WTC11 (cell line): ENCODE data around the gene CD44. TPM values are rescaled to one million over a fixed set of nuclear protein-coding genes. Genes with fewer than 3 reads are reported as not detected.

ENCODE experiments used
- ATAC-seq: fragments of 200-7000 bp; cut with Tn5 transposase; 2 replicates; pipeline ENCODE4 v1.10.0; 2021; ENCODE audit warnings: mild to moderate bottlenecking, moderate library complexity
- CTCF ChIA-PET: fragments of 300-600 bp; sonication (Branson Sonifier 250); formaldehyde crosslinking; loops from one replicate; lab custom pipeline; 2021; ENCODE audit warnings: antibody characterized with exemption; lab: Charles Lee
- POLR2A ChIA-PET: fragments of 350-600 bp; sonication (Branson Sonifier 250); formaldehyde crosslinking; loops from one replicate; lab custom pipeline; 2021; ENCODE audit warnings: antibody characterized with exemption; lab: Charles Lee
- DNase-seq: peaks from one replicate; pipeline ENCODE4 v3.0.0; 2021; ENCODE audit warnings: low spot score
- H3K27ac Mint-ChIP-seq: 2 replicates; pipeline ENCODE4 v1.8.0; 2021; ENCODE audit warnings: mixed read lengths
- H3K27me3 Mint-ChIP-seq: 2 replicates; pipeline ENCODE4 v1.8.0; 2021; ENCODE audit warnings: low read depth, mild to moderate bottlenecking, moderate library complexity, mixed read lengths
- H3K36me3 Mint-ChIP-seq: 2 replicates; pipeline ENCODE4 v1.8.0; 2021; ENCODE audit warnings: mixed read lengths
- H3K4me1 Mint-ChIP-seq: 2 replicates; pipeline ENCODE4 v1.8.0; 2022; ENCODE audit warnings: mixed read lengths
- H3K4me3 Mint-ChIP-seq: 2 replicates; pipeline ENCODE4 v1.8.0; 2021; ENCODE audit warnings: mild to moderate bottlenecking, moderate library complexity, mixed read lengths
- H3K9me3 Mint-ChIP-seq: 2 replicates; pipeline ENCODE4 v1.8.0; 2021; ENCODE audit warnings: mixed read lengths
- ETV6 ChIP-seq: sonication (generic); formaldehyde crosslinking; IDR thresholded peaks from 2 replicates; pipeline ENCODE4 v1.8.1; 2022; ENCODE audit warnings: mild to moderate bottlenecking, missing genetic modification reagents
- GABPB1 ChIP-seq: sonication (generic); formaldehyde crosslinking; IDR thresholded peaks from 2 replicates; pipeline ENCODE4 v1.8.1; 2023; ENCODE audit warnings: mild to moderate bottlenecking, missing genetic modification reagents
- GRHL2 ChIP-seq: fragments of 250-450 bp; sonication (Bioruptor Pico); IDR thresholded peaks from 2 replicates; pipeline ENCODE4 v1.8.0; 2022; ENCODE audit warnings: mild to moderate bottlenecking, moderate library complexity; ENCODE audit not compliant: insufficient replicate concordance, severe bottlenecking
- JAZF1 ChIP-seq: fragments of 250-450 bp; sonication (Bioruptor Pico); IDR thresholded peaks from 2 replicates; pipeline ENCODE4 v1.9.0; 2021; ENCODE audit warnings: moderate library complexity, mild to moderate bottlenecking, inconsistent platforms
- MXD4 ChIP-seq: fragments of 250-450 bp; sonication (Bioruptor Pico); IDR thresholded peaks from 2 replicates; pipeline ENCODE4 v1.8.0; 2021; ENCODE audit warnings: mild to moderate bottlenecking, moderate library complexity, borderline replicate concordance
- NFE2L1 ChIP-seq: sonication (generic); formaldehyde crosslinking; IDR thresholded peaks from 2 replicates; pipeline ENCODE4 v1.8.1; 2023; ENCODE audit warnings: missing genetic modification reagents
- NR1H2 ChIP-seq: sonication (generic); formaldehyde crosslinking; IDR thresholded peaks from 2 replicates; pipeline ENCODE4 v1.9.0; 2021; ENCODE audit warnings: mild to moderate bottlenecking, moderate library complexity, missing genetic modification reagents
- OVOL2 ChIP-seq: fragments of 250-450 bp; sonication (Bioruptor Pico); IDR thresholded peaks from 2 replicates; pipeline ENCODE4 v1.9.0; 2021; ENCODE audit warnings: mild to moderate bottlenecking, borderline replicate concordance
- SOX15 ChIP-seq: fragments of 250-450 bp; sonication (Bioruptor Pico); IDR thresholded peaks from 2 replicates; pipeline ENCODE4 v1.9.0; 2021; ENCODE audit warnings: mild to moderate bottlenecking
- TP53 ChIP-seq: sonication (generic); formaldehyde crosslinking; IDR thresholded peaks from 2 replicates; pipeline ENCODE4 v1.8.1; 2023; ENCODE audit warnings: mild to moderate bottlenecking, missing genetic modification reagents
- ZBTB21 ChIP-seq: sonication (generic); formaldehyde crosslinking; IDR thresholded peaks from 2 replicates; pipeline ENCODE4 v1.8.1; 2023; ENCODE audit warnings: mild to moderate bottlenecking, missing genetic modification reagents, borderline replicate concordance
- ZNF138 ChIP-seq: sonication (generic); formaldehyde crosslinking; conservative IDR thresholded peaks from 2 replicates; pipeline ENCODE4 v1.8.1; 2022; ENCODE audit warnings: mild to moderate bottlenecking, moderate library complexity, missing genetic modification reagents
- ZNF219 ChIP-seq: sonication (generic); formaldehyde crosslinking; IDR thresholded peaks from 2 replicates; pipeline ENCODE4 v1.8.0; 2023; ENCODE audit warnings: missing genetic modification reagents, mild to moderate bottlenecking, borderline replicate concordance
- ZNF317 ChIP-seq: sonication (generic); formaldehyde crosslinking; IDR thresholded peaks from 2 replicates; pipeline ENCODE4 v1.8.1; 2023; ENCODE audit warnings: low read depth, mild to moderate bottlenecking, moderate library complexity, missing genetic modification reagents, borderline replicate concordance
- ZNF396 ChIP-seq: fragments of 250-450 bp; sonication (Bioruptor Pico); IDR thresholded peaks from 2 replicates; pipeline ENCODE4 v1.8.0; 2021; ENCODE audit warnings: mild to moderate bottlenecking, moderate library complexity, borderline replicate concordance
- ZNF671 ChIP-seq: fragments of 250-450 bp; sonication (Bioruptor Pico); IDR thresholded peaks from 2 replicates; pipeline ENCODE4 v1.8.0; 2021; ENCODE audit warnings: mild to moderate bottlenecking
- total RNA-seq: library from RNA; stranded (reverse); gene quantifications from 3 replicates; pipeline ENCODE4 v1.2.3, GENCODE V29; 2021
- TF ChIP-seq, protein P1 (sequence below): fragments of 250-450 bp; sonication (Bioruptor Pico); IDR thresholded peaks from 2 replicates; pipeline ENCODE4 v1.8.0; 2021; ENCODE audit warnings: mild to moderate bottlenecking
- TF ChIP-seq, protein P2 (sequence below): fragments of 250-450 bp; sonication (Bioruptor Pico); IDR thresholded peaks from 2 replicates; pipeline ENCODE4 v1.9.0; 2021; ENCODE audit warnings: mild to moderate bottlenecking
- TF ChIP-seq, protein P3 (sequence below): sonication (generic); formaldehyde crosslinking; IDR thresholded peaks from 2 replicates; pipeline ENCODE4 v1.8.0; 2022; ENCODE audit warnings: mild to moderate bottlenecking, missing genetic modification reagents
- TF ChIP-seq, protein P4 (sequence below): sonication (generic); formaldehyde crosslinking; IDR thresholded peaks from 2 replicates; pipeline ENCODE4 v1.8.0; 2022; ENCODE audit warnings: mild to moderate bottlenecking, missing genetic modification reagents
- TF ChIP-seq, protein P5 (sequence below): sonication (generic); formaldehyde crosslinking; IDR thresholded peaks from 2 replicates; pipeline ENCODE4 v1.8.1; 2023; ENCODE audit warnings: mild to moderate bottlenecking, missing genetic modification reagents, moderate library complexity
- TF ChIP-seq, protein P6 (sequence below): fragments of 200-600 bp; IDR thresholded peaks from 2 replicates; pipeline ENCODE4 v1.8.0; 2022; ENCODE audit warnings: antibody characterized with exemption
- TF ChIP-seq, protein P7 (sequence below): sonication (generic); formaldehyde crosslinking; IDR thresholded peaks from 2 replicates; pipeline ENCODE4 v1.8.1; 2022; ENCODE audit warnings: mild to moderate bottlenecking, moderate library complexity, missing genetic modification reagents

CD44 gene
- total RNA-seq, 1 experiment from 2014 or later: 12.0 TPM

DNA sequence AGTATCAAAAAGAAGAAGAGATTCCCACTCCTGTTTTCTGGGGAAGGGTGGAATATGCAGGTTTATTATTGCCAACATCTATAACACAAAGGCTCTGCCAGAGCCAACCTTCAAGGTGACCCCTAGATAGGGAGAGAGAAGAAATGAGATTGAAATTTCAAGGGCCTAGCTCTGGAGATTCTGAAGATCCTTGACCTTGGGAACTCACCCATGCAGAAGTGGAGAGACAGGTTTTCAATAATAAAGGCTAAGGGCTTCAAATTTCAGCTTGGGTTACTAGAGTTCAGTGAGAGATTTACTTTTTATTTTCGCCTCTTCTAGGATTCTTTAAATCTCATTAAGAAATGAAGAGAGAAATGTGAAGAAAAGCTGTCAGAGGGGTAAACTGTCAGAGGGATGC, 98.4 kb downstream of the CD44 start (continued):
- TF ChIP-seq, protein P1, sequence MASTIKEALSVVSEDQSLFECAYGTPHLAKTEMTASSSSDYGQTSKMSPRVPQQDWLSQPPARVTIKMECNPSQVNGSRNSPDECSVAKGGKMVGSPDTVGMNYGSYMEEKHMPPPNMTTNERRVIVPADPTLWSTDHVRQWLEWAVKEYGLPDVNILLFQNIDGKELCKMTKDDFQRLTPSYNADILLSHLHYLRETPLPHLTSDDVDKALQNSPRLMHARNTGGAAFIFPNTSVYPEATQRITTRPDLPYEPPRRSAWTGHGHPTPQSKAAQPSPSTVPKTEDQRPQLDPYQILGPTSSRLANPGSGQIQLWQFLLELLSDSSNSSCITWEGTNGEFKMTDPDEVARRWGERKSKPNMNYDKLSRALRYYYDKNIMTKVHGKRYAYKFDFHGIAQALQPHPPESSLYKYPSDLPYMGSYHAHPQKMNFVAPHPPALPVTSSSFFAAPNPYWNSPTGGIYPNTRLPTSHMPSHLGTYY (CRISPR knock-in tag): no peak

DNA sequence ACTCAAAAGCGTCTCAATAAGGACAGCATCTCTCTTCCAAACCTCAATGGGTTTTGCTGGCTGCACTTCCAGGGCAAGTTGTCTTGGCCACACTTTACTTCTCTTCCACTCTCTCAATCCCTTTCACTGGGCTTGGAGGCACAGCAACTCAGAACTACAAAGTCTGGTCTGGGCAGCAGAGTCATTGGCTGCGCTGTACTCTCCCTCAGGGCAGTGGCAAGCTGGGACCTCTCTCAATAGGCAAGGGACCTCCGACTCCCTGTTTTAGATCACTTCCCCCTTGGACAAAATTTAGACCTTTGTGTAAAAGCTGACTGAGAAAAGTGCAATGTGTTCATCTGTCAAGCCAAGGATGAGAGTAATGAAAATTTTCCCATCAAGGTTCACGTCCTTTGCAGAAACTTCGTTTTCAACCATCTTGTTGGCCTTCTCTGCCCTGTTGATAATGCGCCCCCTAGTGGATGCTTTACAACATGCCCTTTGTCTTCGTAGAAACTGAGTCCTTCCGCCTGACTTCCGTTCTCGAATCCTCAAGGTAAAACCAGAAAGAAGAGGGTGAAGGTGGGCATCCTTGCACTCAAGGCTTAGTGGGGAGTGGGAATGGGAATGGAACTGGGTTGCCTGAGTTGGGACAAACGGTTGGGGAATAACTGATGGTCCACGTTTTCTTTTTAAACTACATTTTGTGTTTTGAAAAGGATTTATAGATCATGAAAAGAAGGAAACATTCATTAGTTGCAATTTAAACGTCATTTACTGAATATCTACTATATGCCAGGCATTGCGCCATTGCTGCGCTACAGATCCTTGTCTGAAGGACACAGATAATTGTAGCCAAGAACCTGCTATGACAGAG, 99.1 kb downstream of the CD44 start:
- DNase-seq: peak; percentile 66

DNA sequence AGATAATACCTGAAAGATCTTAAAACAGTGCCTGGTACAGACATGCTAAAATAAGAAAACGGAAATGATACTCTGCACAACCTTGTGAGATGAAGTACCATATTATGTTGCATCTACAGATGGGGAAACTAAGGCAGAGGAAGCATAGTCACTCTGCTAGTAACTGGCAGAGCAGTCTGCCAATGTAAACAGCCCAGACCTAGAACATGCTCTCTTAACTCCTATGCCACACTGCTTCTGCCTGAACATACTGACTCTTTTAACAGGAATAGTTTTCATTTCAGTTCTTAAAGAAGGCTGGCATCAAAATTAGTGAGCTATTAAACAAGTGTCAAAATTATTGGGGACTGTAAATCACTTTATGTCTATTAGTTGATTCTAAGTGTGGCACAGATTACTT, 99.9 kb downstream of the CD44 start:
- POLR2A ChIA-PET: no interaction called here
- no peak overlapping the region for H3K4me3 Mint-ChIP-seq
- ATAC-seq (no peak), DNase-seq (no peak)
- H3K4me1 Mint-ChIP-seq: peaks cover 16% of the 10 kb centered on the region
- CTCF ChIA-PET: interaction anchor here (1.0 kb wide), 1 partner anchor 180 kb away, joined by 3 read pairs; no protein-coding TSS in a partner anchor
- H3K27me3 Mint-ChIP-seq: no peaks in the 10 kb centered on the region; the same call in 1 of the 2 replicates
- peaks cover 4% of the 10 kb centered on the region; the same call in 1 of the 2 replicates for H3K36me3 Mint-ChIP-seq
- H3K9me3 Mint-ChIP-seq: peaks cover 13% of the 10 kb centered on the region
- no peak overlapping the region for H3K27ac Mint-ChIP-seq
- TF ChIP-seq, protein P2, sequence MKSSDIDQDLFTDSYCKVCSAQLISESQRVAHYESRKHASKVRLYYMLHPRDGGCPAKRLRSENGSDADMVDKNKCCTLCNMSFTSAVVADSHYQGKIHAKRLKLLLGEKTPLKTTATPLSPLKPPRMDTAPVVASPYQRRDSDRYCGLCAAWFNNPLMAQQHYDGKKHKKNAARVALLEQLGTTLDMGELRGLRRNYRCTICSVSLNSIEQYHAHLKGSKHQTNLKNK: no peak
- no peak for TF ChIP-seq MXD4 (CRISPR knock-in tag)
- TF ChIP-seq, protein P3, sequence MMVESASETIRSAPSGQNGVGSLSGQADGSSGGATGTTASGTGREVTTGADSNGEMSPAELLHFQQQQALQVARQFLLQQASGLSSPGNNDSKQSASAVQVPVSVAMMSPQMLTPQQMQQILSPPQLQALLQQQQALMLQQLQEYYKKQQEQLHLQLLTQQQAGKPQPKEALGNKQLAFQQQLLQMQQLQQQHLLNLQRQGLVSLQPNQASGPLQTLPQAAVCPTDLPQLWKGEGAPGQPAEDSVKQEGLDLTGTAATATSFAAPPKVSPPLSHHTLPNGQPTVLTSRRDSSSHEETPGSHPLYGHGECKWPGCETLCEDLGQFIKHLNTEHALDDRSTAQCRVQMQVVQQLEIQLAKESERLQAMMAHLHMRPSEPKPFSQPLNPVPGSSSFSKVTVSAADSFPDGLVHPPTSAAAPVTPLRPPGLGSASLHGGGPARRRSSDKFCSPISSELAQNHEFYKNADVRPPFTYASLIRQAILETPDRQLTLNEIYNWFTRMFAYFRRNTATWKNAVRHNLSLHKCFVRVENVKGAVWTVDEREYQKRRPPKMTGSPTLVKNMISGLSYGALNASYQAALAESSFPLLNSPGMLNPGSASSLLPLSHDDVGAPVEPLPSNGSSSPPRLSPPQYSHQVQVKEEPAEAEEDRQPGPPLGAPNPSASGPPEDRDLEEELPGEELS (CRISPR knock-in tag): no peak
- TF ChIP-seq SOX15 (CRISPR knock-in tag): no peak
- TF ChIP-seq NFE2L1 (CRISPR knock-in tag): no peak
- TF ChIP-seq ZNF671: no peak
- no peak for TF ChIP-seq ZNF219 (CRISPR knock-in tag)
- TF ChIP-seq, protein P4, sequence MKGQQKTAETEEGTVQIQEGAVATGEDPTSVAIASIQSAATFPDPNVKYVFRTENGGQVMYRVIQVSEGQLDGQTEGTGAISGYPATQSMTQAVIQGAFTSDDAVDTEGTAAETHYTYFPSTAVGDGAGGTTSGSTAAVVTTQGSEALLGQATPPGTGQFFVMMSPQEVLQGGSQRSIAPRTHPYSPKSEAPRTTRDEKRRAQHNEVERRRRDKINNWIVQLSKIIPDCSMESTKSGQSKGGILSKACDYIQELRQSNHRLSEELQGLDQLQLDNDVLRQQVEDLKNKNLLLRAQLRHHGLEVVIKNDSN (CRISPR knock-in tag): no peak
- TF ChIP-seq TP53 (CRISPR knock-in tag): no peak
- TF ChIP-seq, protein P5, sequence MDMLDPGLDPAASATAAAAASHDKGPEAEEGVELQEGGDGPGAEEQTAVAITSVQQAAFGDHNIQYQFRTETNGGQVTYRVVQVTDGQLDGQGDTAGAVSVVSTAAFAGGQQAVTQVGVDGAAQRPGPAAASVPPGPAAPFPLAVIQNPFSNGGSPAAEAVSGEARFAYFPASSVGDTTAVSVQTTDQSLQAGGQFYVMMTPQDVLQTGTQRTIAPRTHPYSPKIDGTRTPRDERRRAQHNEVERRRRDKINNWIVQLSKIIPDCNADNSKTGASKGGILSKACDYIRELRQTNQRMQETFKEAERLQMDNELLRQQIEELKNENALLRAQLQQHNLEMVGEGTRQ (CRISPR knock-in tag): no peak
- TF ChIP-seq ZNF138: no peak
- TF ChIP-seq ZNF317 (CRISPR knock-in tag): no peak
- TF ChIP-seq ZBTB21 (CRISPR knock-in tag): no peak
- TF ChIP-seq ETV6 (CRISPR knock-in tag): no peak
- TF ChIP-seq GABPB1 (CRISPR knock-in tag): no peak

More for the DNA sequence above, 99.1 kb downstream of the CD44 start:
- Mint-ChIP-seq H3K27ac (no peak overlapping the region), H3K36me3 (peaks cover 4% of the 10 kb centered on the region; the same call in 1 of the 2 replicates), H3K4me3 (peak overlapping the region; percentile 51), H3K9me3 (peaks cover 16% of the 10 kb centered on the region), H3K4me1 (peaks cover 16% of the 10 kb centered on the region), H3K27me3 (no peaks in the 10 kb centered on the region; the same call in 1 of the 2 replicates)
- ATAC-seq: peak; percentile 96
- TF ChIP-seq JAZF1 (CRISPR knock-in tag): no peak
- no peak for TF ChIP-seq MXD4 (CRISPR knock-in tag)
- TF ChIP-seq GRHL2 (CRISPR knock-in tag): no peak
- no peak for TF ChIP-seq OVOL2 (CRISPR knock-in tag)
- no peak for TF ChIP-seq NR1H2 (CRISPR knock-in tag)
- TF ChIP-seq, protein P6, sequence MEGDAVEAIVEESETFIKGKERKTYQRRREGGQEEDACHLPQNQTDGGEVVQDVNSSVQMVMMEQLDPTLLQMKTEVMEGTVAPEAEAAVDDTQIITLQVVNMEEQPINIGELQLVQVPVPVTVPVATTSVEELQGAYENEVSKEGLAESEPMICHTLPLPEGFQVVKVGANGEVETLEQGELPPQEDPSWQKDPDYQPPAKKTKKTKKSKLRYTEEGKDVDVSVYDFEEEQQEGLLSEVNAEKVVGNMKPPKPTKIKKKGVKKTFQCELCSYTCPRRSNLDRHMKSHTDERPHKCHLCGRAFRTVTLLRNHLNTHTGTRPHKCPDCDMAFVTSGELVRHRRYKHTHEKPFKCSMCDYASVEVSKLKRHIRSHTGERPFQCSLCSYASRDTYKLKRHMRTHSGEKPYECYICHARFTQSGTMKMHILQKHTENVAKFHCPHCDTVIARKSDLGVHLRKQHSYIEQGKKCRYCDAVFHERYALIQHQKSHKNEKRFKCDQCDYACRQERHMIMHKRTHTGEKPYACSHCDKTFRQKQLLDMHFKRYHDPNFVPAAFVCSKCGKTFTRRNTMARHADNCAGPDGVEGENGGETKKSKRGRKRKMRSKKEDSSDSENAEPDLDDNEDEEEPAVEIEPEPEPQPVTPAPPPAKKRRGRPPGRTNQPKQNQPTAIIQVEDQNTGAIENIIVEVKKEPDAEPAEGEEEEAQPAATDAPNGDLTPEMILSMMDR: peak; percentile 73
- no peak for TF ChIP-seq ZNF396 (CRISPR knock-in tag)
- TF ChIP-seq, protein P7, sequence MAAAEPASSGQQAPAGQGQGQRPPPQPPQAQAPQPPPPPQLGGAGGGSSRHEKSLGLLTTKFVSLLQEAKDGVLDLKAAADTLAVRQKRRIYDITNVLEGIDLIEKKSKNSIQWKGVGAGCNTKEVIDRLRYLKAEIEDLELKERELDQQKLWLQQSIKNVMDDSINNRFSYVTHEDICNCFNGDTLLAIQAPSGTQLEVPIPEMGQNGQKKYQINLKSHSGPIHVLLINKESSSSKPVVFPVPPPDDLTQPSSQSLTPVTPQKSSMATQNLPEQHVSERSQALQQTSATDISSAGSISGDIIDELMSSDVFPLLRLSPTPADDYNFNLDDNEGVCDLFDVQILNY: no peak
- POLR2A ChIA-PET: interaction anchor here (1.0 kb wide), 1 partner anchor 67 kb away, joined by 3 read pairs; no protein-coding TSS in a partner anchor
- CTCF ChIA-PET: interaction anchor here (0.8 to 1.6 kb wide), 11 partner anchors 15 to 368 kb away, joined by 3 to 12 read pairs (median 3); no protein-coding TSS in a partner anchor
